Neural crest cell (in vitro differentiated cells): ENCODE measurements around the gene LMBR1. TPM values are rescaled to one million over a fixed set of nuclear protein-coding genes. Genes with fewer than 3 reads are reported as not detected.

Experiments
- DNase-seq: peaks from one replicate; pipeline ENCODE4 v3.0.0; 2021; ENCODE audit warnings: low read depth, mixed read lengths, low spot score
- H3K27ac Mint-ChIP-seq: one replicate; pipeline ENCODE4 v1.8.0; 2021; ENCODE audit warnings: mild to moderate bottlenecking, mixed read lengths; ENCODE audit not compliant: unreplicated experiment
- H3K27me3 Mint-ChIP-seq: 2 replicates; pipeline ENCODE4 v1.8.0; 2021; ENCODE audit warnings: low read depth, mild to moderate bottlenecking, mixed read lengths
- H3K36me3 Mint-ChIP-seq: 2 replicates; pipeline ENCODE4 v1.8.0; 2021; ENCODE audit warnings: low read depth, mild to moderate bottlenecking, mixed read lengths
- H3K4me1 Mint-ChIP-seq: 2 replicates; pipeline ENCODE4 v1.8.0; 2021; ENCODE audit warnings: mixed read lengths
- H3K4me3 Mint-ChIP-seq: one replicate; pipeline ENCODE4 v1.8.0; 2021; ENCODE audit warnings: mild to moderate bottlenecking, mixed read lengths
- H3K9me3 Mint-ChIP-seq: 2 replicates; pipeline ENCODE4 v1.8.0; 2021; ENCODE audit warnings: mixed read lengths
- total RNA-seq: library from RNA; stranded (reverse); gene quantifications from 2 replicates; pipeline ENCODE4 v1.2.1, GENCODE V29; 2021
- TF ChIP-seq, protein P1 (sequence below): fragments of 200-600 bp; sonication (generic); conservative IDR thresholded peaks from 2 replicates; pipeline ENCODE4 v1.5.0; 2021; ENCODE audit warnings: antibody characterized with exemption, mild to moderate bottlenecking

The LMBR1 gene
- total RNA-seq, 1 donor from 2014 or later: 55.1 TPM

GRCh38 chr7:156669035-156669828, 223.8 kb downstream of the LMBR1 start:
- H3K4me1 Mint-ChIP-seq: peaks cover 11% of the 10 kb centered on the region
- TF ChIP-seq, protein P1, sequence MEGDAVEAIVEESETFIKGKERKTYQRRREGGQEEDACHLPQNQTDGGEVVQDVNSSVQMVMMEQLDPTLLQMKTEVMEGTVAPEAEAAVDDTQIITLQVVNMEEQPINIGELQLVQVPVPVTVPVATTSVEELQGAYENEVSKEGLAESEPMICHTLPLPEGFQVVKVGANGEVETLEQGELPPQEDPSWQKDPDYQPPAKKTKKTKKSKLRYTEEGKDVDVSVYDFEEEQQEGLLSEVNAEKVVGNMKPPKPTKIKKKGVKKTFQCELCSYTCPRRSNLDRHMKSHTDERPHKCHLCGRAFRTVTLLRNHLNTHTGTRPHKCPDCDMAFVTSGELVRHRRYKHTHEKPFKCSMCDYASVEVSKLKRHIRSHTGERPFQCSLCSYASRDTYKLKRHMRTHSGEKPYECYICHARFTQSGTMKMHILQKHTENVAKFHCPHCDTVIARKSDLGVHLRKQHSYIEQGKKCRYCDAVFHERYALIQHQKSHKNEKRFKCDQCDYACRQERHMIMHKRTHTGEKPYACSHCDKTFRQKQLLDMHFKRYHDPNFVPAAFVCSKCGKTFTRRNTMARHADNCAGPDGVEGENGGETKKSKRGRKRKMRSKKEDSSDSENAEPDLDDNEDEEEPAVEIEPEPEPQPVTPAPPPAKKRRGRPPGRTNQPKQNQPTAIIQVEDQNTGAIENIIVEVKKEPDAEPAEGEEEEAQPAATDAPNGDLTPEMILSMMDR: no peak
- H3K27ac Mint-ChIP-seq: no peak overlapping the region
- no peak for DNase-seq
- peaks cover 4% of the 10 kb centered on the region for H3K36me3 Mint-ChIP-seq
- no peaks in the 10 kb centered on the region for H3K27me3 Mint-ChIP-seq
- no peaks in the 10 kb centered on the region for H3K9me3 Mint-ChIP-seq
- H3K4me3 Mint-ChIP-seq: no peak overlapping the region

GRCh38 chr7:156668130-156668741, 224.7 kb downstream of the LMBR1 start:
- TF ChIP-seq, protein P1: no peak
- Mint-ChIP-seq H3K36me3 (peaks cover 6% of the 10 kb centered on the region), H3K9me3 (no peaks in the 10 kb centered on the region), H3K27me3 (no peaks in the 10 kb centered on the region), H3K27ac (peak overlapping the region; percentile 68), H3K4me1 (peaks cover 11% of the 10 kb centered on the region), H3K4me3 (no peak overlapping the region)
- no peak for DNase-seq

GRCh38 chr7:156667110-156667426, 225.9 kb downstream of the LMBR1 start:
- peaks cover 6% of the 10 kb centered on the region for H3K36me3 Mint-ChIP-seq
- peaks cover 11% of the 10 kb centered on the region for H3K4me1 Mint-ChIP-seq
- DNase-seq: no peak
- no peak overlapping the region for H3K4me3 Mint-ChIP-seq
- no peaks in the 10 kb centered on the region for H3K9me3 Mint-ChIP-seq
- TF ChIP-seq, protein P1: no peak
- H3K27me3 Mint-ChIP-seq: no peaks in the 10 kb centered on the region
- no peak overlapping the region for H3K27ac Mint-ChIP-seq

GRCh38 chr7:156666368-156667109, 226.4 kb downstream of the LMBR1 start:
- DNase-seq: no peak
- H3K27ac Mint-ChIP-seq: peak overlapping the region; percentile 57
- H3K36me3 Mint-ChIP-seq: peaks cover 6% of the 10 kb centered on the region
- no peaks in the 10 kb centered on the region for H3K9me3 Mint-ChIP-seq
- peaks cover 11% of the 10 kb centered on the region for H3K4me1 Mint-ChIP-seq
- H3K27me3 Mint-ChIP-seq: no peaks in the 10 kb centered on the region
- H3K4me3 Mint-ChIP-seq: no peak overlapping the region
- TF ChIP-seq, protein P1: no peak

- Mint-ChIP-seq H3K27ac (peak overlapping the region; percentile 8), H3K27me3 (no peaks in the 10 kb centered on the region), H3K36me3 (peaks cover 8% of the 10 kb centered on the region), H3K4me3 (no peak overlapping the region), H3K4me1 (peaks cover 12% of the 10 kb centered on the region), H3K9me3 (no peaks in the 10 kb centered on the region)
- TF ChIP-seq, protein P1: no peak
- no peak for DNase-seq
These were observed 227.9 kb downstream of the LMBR1 start for GRCh38 chr7:156665101-156665500.
